Peyer's patch (tissue), 4 donors: ENCODE measurements around the gene POLL. TPM values are rescaled to one million over a fixed set of nuclear protein-coding genes. Genes with fewer than 3 reads are reported as not detected.

Experiments used
- DNase-seq, 3 donors: peaks; one replicate each; pipeline ENCODE4 v3.0.0-alpha.2; 2017 to 2019
- H3K27ac ChIP-seq, 4 donors: fragments of 200-600 bp; sonication (generic); one replicate each; pipeline ENCODE4 v1.5.1; 2016 to 2019
- H3K27me3 ChIP-seq, 2 donors: fragments of 200-600 bp; sonication (generic); one replicate each; pipeline ENCODE4 v1.5.1; 2019
- H3K36me3 ChIP-seq, 3 donors: fragments of 200-600 bp; sonication (generic); one replicate each; pipeline ENCODE4 v1.5.1; 2016 to 2019
- H3K4me1 ChIP-seq, 4 donors: fragments of 200-600 bp; sonication (generic); one replicate each; pipeline ENCODE4 v1.5.1; 2016 to 2019
- H3K4me3 ChIP-seq, 4 donors: fragments of 200-600 bp; sonication (generic); 1 replicate in 3 of 4; 2 replicates in 1 of 4; pipeline ENCODE4 v1.5.1; 2016 to 2019; ENCODE audit warnings: mild to moderate bottlenecking in 1 of 4
- H3K9me3 ChIP-seq, 4 donors: fragments of 200-600 bp; sonication (generic); one replicate each; pipeline ENCODE4 v1.5.1; 2016 to 2019; ENCODE audit warnings: mild to moderate bottlenecking in 1 of 4
- POLR2A ChIP-seq, 2 donors: fragments of 450-650 bp; IDR thresholded peaks; one replicate each; pipeline ENCODE4 v1.5.1; 2017; ENCODE audit warnings: antibody characterized with exemption in 2 of 2, mild to moderate bottlenecking in 2 of 2, moderate library complexity in 2 of 2
- total RNA-seq, 4 donors: library from RNA; depleted of rRNA; stranded (reverse); fragments of >200 nt; gene quantifications; one replicate each; pipeline ENCODE4 v1.1.0, GENCODE V29; 2016
- TF ChIP-seq, protein P1 (sequence below), 6 experiments: fragments of 450-650 bp in 4 of 6; fragments of 200-600 bp in 2 of 6; sonication (generic) in 1 of 6; IDR thresholded peaks; one replicate each; pipeline ENCODE4 v1.5.1; 2017 to 2019; ENCODE audit warnings: antibody characterized with exemption in 6 of 6, mild to moderate bottlenecking in 3 of 6, moderate library complexity in 1 of 6

The POLL gene
- total RNA-seq, 4 donors from 2014 or later: 26.1 to 55.3 (median 41.2) TPM

GRCh38 chr10:101569622-101570427, 18.2 kb downstream of the POLL start:
- H3K4me3 ChIP-seq: peak overlapping the region; percentile 36 to 62 (median 55)
- H3K9me3 ChIP-seq: peaks cover 0 to 7% (median 0%) of the 10 kb centered on the region in 4 donors
- no peaks in the 10 kb centered on the region for H3K36me3 ChIP-seq
- H3K27ac ChIP-seq: no peak overlapping the region
- TF ChIP-seq, protein P1, sequence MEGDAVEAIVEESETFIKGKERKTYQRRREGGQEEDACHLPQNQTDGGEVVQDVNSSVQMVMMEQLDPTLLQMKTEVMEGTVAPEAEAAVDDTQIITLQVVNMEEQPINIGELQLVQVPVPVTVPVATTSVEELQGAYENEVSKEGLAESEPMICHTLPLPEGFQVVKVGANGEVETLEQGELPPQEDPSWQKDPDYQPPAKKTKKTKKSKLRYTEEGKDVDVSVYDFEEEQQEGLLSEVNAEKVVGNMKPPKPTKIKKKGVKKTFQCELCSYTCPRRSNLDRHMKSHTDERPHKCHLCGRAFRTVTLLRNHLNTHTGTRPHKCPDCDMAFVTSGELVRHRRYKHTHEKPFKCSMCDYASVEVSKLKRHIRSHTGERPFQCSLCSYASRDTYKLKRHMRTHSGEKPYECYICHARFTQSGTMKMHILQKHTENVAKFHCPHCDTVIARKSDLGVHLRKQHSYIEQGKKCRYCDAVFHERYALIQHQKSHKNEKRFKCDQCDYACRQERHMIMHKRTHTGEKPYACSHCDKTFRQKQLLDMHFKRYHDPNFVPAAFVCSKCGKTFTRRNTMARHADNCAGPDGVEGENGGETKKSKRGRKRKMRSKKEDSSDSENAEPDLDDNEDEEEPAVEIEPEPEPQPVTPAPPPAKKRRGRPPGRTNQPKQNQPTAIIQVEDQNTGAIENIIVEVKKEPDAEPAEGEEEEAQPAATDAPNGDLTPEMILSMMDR (IDR thresholded peaks at IDR 0.05): peak; percentile 32 to 98 (median 70)
- no peak for TF ChIP-seq POLR2A (IDR thresholded peaks at IDR 0.05)
- no peaks in the 10 kb centered on the region for H3K27me3 ChIP-seq
- peaks cover 0 to 12% (median 6%) of the 10 kb centered on the region in 4 donors for H3K4me1 ChIP-seq
- DNase-seq: peak; percentile 88 to 91 (median 89)

GRCh38 chr10:101569323-101569621, 18.8 kb downstream of the POLL start:
- Histone ChIP-seq H3K27ac (no peak overlapping the region), H3K27me3 (no peaks in the 10 kb centered on the region), H3K4me1 (peaks cover 0 to 12% (median 6%) of the 10 kb centered on the region in 4 donors), H3K9me3 (peaks cover 0 to 7% (median 0%) of the 10 kb centered on the region in 4 donors), H3K4me3 (peak overlapping the region in 1 of 4 donors; percentile 62), H3K36me3 (no peaks in the 10 kb centered on the region)
- peak in 1 of 3 donors; percentile 52 for DNase-seq
- no peak for TF ChIP-seq POLR2A (IDR thresholded peaks at IDR 0.05)
- TF ChIP-seq, protein P1 (IDR thresholded peaks at IDR 0.05): no peak

- peak in 2 of 3 donors; percentile 32 to 43 for DNase-seq
- TF ChIP-seq, protein P1 (IDR thresholded peaks at IDR 0.05): no peak
- no peak for TF ChIP-seq POLR2A (IDR thresholded peaks at IDR 0.05)
- Histone ChIP-seq H3K36me3 (no peaks in the 10 kb centered on the region), H3K27me3 (no peaks in the 10 kb centered on the region), H3K4me3 (no peak overlapping the region), H3K9me3 (peaks cover 0 to 5% (median 0%) of the 10 kb centered on the region in 4 donors), H3K4me1 (peaks cover 0 to 12% (median 6%) of the 10 kb centered on the region in 4 donors), H3K27ac (no peak overlapping the region)
Observed at GRCh38 chr10:101568054-101568745, 19.9 kb downstream of the POLL start.

- no peaks in the 10 kb centered on the region for H3K27me3 ChIP-seq
Observed at GRCh38 chr10:101567165-101568006, 20.7 kb downstream of the POLL start.

More at GRCh38 chr10:101567165-101568006, 20.7 kb downstream of the POLL start:
- no peak overlapping the region for H3K4me3 ChIP-seq
- no peaks in the 10 kb centered on the region for H3K9me3 ChIP-seq
- peaks cover 0 to 12% (median 6%) of the 10 kb centered on the region in 4 donors for H3K4me1 ChIP-seq
- DNase-seq: peak in 2 of 3 donors; percentile 31 to 39
- TF ChIP-seq, protein P1 (IDR thresholded peaks at IDR 0.05): no peak
- TF ChIP-seq POLR2A (IDR thresholded peaks at IDR 0.05): no peak
- H3K27ac ChIP-seq: no peak overlapping the region
- no peaks in the 10 kb centered on the region for H3K36me3 ChIP-seq
